ENCODE measurements around the gene IFT27.

DNA sequence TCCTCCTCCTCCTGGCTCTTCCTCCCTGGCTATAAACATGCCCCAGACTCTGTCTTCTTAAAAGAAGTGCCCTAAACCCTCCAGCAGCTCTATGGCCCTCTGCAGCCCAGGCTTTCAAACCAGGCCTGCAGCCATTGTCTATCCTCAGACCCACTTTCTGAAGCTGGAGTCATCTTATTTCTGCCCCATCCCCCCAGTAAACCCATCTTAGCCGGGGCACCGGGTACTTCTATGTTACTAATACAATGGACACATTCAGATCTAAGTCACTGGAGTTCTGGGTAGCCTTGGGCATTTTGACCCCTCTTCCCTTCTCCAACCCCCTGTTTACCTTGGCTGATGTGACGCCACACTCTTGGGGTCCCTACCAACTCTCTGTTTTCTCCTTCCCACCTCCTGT is 42.6 kb downstream of the IFT27 start:
- TF ChIP-seq EP300 (conservative IDR thresholded peaks at IDR 0.05; ENCODE audit: poor library complexity, severe bottlenecking) (no peak), POLR2AphosphoS5 (IDR thresholded peaks at IDR 0.05) (no peak), MXI1 (conservative IDR thresholded peaks at IDR 0.05; ENCODE audit: poor library complexity, severe bottlenecking) (no peak), EZH2 (IDR thresholded peaks at IDR 0.05; ENCODE audit: borderline replicate concordance, insufficient read depth, low read length, poor library complexity, severe bottlenecking) (no peak)
- TF ChIP-seq, protein P1, sequence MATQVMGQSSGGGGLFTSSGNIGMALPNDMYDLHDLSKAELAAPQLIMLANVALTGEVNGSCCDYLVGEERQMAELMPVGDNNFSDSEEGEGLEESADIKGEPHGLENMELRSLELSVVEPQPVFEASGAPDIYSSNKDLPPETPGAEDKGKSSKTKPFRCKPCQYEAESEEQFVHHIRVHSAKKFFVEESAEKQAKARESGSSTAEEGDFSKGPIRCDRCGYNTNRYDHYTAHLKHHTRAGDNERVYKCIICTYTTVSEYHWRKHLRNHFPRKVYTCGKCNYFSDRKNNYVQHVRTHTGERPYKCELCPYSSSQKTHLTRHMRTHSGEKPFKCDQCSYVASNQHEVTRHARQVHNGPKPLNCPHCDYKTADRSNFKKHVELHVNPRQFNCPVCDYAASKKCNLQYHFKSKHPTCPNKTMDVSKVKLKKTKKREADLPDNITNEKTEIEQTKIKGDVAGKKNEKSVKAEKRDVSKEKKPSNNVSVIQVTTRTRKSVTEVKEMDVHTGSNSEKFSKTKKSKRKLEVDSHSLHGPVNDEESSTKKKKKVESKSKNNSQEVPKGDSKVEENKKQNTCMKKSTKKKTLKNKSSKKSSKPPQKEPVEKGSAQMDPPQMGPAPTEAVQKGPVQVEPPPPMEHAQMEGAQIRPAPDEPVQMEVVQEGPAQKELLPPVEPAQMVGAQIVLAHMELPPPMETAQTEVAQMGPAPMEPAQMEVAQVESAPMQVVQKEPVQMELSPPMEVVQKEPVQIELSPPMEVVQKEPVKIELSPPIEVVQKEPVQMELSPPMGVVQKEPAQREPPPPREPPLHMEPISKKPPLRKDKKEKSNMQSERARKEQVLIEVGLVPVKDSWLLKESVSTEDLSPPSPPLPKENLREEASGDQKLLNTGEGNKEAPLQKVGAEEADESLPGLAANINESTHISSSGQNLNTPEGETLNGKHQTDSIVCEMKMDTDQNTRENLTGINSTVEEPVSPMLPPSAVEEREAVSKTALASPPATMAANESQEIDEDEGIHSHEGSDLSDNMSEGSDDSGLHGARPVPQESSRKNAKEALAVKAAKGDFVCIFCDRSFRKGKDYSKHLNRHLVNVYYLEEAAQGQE (IDR thresholded peaks at IDR 0.05; ENCODE audit: borderline replicate concordance) = no peak
